ENCODE results near the gene CDH22.

The CDH22 gene

DNA sequence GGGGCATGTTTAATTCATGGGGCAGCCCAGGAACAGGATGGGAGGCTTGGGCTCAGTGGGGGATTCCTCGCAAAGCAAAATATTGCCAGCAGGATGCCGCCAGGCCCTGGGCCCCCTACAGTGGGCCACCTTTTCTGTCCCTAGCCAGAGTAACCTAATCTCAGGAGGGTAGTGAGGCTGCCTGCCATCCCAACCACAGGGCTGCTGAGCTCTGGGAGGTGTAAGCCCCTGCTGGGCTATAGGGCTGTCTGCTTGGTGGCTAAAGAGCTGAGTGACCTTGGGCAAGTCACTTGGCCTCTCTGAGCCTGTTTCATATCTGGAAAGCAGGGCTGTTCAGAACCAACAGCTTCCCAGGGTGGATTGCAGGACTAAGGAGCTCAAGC lies 35.7 kb upstream of the CDH22 start:
- TF ChIP-seq, protein P1, sequence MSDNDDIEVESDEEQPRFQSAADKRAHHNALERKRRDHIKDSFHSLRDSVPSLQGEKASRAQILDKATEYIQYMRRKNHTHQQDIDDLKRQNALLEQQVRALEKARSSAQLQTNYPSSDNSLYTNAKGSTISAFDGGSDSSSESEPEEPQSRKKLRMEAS (IDR thresholded peaks at IDR 0.05) = no peak
- TF ChIP-seq CREB1 (IDR thresholded peaks at IDR 0.05; ENCODE audit: low read depth) = no peak
- no peak for TF ChIP-seq EP300 (IDR thresholded peaks at IDR 0.05; ENCODE audit: borderline replicate concordance)
- TF ChIP-seq CEBPB (IDR thresholded peaks at IDR 0.05) = no peak
- TF ChIP-seq NFIC (IDR thresholded peaks at IDR 0.05) = no peak
- no peak for TF ChIP-seq FOXM1 (IDR thresholded peaks at IDR 0.05; ENCODE audit: borderline replicate concordance, low read depth)
- TF ChIP-seq TCF12 (IDR thresholded peaks at IDR 0.05; ENCODE audit: low read depth) = no peak
- TF ChIP-seq, protein P2, sequence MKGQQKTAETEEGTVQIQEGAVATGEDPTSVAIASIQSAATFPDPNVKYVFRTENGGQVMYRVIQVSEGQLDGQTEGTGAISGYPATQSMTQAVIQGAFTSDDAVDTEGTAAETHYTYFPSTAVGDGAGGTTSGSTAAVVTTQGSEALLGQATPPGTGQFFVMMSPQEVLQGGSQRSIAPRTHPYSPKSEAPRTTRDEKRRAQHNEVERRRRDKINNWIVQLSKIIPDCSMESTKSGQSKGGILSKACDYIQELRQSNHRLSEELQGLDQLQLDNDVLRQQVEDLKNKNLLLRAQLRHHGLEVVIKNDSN (IDR thresholded peaks at IDR 0.05) = no peak
- TF ChIP-seq YY1 (IDR thresholded peaks at IDR 0.05; ENCODE audit: low read depth) = no peak
- TF ChIP-seq TEAD4 (IDR thresholded peaks at IDR 0.05) = no peak
- TF ChIP-seq TAF1 (IDR thresholded peaks at IDR 0.05; ENCODE audit: low read depth) = no peak
- TF ChIP-seq RAD21 (IDR thresholded peaks at IDR 0.05; ENCODE audit: low read depth) = no peak
- TF ChIP-seq, protein P3, sequence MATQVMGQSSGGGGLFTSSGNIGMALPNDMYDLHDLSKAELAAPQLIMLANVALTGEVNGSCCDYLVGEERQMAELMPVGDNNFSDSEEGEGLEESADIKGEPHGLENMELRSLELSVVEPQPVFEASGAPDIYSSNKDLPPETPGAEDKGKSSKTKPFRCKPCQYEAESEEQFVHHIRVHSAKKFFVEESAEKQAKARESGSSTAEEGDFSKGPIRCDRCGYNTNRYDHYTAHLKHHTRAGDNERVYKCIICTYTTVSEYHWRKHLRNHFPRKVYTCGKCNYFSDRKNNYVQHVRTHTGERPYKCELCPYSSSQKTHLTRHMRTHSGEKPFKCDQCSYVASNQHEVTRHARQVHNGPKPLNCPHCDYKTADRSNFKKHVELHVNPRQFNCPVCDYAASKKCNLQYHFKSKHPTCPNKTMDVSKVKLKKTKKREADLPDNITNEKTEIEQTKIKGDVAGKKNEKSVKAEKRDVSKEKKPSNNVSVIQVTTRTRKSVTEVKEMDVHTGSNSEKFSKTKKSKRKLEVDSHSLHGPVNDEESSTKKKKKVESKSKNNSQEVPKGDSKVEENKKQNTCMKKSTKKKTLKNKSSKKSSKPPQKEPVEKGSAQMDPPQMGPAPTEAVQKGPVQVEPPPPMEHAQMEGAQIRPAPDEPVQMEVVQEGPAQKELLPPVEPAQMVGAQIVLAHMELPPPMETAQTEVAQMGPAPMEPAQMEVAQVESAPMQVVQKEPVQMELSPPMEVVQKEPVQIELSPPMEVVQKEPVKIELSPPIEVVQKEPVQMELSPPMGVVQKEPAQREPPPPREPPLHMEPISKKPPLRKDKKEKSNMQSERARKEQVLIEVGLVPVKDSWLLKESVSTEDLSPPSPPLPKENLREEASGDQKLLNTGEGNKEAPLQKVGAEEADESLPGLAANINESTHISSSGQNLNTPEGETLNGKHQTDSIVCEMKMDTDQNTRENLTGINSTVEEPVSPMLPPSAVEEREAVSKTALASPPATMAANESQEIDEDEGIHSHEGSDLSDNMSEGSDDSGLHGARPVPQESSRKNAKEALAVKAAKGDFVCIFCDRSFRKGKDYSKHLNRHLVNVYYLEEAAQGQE (IDR thresholded peaks at IDR 0.05; ENCODE audit: low read depth) = no peak
- TF ChIP-seq EGR1 (IDR thresholded peaks at IDR 0.05) = no peak

DNA sequence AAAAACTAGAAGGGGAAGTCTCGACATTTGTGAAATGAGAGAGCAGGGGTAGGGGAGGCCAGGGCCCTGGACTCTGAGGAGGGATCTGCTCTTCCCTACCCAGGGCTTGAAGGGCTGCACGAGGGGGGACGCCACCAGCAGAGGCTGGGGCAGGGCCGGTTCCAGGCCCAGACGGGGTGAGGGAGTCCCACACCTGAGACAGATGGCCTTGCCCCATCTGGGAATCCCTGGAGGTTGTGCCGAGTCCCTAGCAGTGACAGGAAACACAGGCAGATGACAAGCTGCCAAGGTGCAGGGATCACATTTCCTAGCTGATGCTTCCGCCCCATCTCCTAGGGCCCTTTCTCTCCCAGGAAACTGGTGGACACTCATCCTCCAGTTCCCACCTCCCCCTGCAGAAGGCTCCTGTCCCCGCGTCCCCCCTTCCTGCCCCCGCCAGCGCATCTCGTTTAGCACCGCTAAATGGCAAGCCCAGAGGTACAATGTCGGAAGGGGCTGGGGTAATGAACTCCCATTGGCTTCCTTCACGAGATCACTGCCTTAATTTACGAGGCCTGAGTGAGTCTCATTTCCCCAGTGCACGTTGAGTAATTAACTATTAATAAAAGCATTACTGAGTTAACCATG lies 35.2 kb upstream of the CDH22 start:
- TF ChIP-seq, protein P2 (IDR thresholded peaks at IDR 0.05) = no peak
- TF ChIP-seq CREB1 (IDR thresholded peaks at IDR 0.05; ENCODE audit: low read depth) (no peak), NFIC (IDR thresholded peaks at IDR 0.05) (no peak), EGR1 (IDR thresholded peaks at IDR 0.05) (no peak), ZBTB7A (IDR thresholded peaks at IDR 0.05; ENCODE audit: low read depth) (no peak), EP300 (IDR thresholded peaks at IDR 0.05; ENCODE audit: borderline replicate concordance) (no peak)
- TF ChIP-seq, protein P3 (IDR thresholded peaks at IDR 0.05; ENCODE audit: low read depth) = no peak

DNA sequence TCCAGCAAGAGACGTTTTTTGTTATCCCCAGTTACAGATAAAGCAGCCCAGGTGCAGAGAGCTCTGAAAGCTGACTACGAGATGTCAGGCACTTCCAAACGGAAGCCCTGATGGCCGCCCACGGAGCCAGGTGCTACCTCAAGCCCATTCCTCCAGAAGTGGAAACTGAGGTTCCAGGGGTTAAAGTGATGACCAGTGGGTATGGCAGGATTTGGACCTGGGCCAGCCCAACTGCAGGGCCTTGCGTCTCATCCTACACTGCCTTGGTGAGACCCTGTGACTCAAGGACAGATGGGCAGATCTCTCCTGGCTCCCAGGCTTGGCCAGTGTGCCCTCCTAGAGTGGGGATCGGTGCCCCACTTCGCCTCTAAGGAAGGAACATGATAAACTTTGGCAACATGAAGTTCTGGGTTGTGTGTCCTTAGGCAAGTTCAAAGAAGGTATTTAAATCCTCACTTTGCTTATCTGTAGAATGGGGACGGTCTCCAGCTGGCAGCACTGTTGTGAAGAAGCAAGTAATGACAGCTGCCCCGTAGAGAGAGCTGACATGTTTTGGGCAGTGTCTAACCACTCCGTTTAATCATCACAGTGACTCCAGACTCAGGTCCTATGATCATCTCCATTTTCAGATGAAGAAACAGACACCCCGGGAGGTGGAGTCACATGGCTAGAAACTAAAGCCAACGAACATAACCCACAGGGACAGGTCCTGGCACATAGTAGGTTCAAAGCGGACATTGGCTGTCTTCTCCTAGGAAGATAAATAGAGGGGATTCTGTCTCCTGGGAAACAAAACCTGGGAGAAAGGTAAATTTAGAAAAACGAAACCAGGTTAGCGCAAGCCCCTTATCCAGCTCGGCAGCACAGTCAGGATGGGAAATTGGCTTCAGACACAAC lies 34.4 kb upstream of the CDH22 start:
- TF ChIP-seq, protein P2 (IDR thresholded peaks at IDR 0.05) = no peak
- TF ChIP-seq TCF12 (IDR thresholded peaks at IDR 0.05; ENCODE audit: low read depth) (no peak), FOXM1 (IDR thresholded peaks at IDR 0.05; ENCODE audit: borderline replicate concordance, low read depth) (no peak), YY1 (IDR thresholded peaks at IDR 0.05; ENCODE audit: low read depth) (no peak), EGR1 (IDR thresholded peaks at IDR 0.05) (no peak), ZBTB7A (IDR thresholded peaks at IDR 0.05; ENCODE audit: low read depth) (no peak)

DNA sequence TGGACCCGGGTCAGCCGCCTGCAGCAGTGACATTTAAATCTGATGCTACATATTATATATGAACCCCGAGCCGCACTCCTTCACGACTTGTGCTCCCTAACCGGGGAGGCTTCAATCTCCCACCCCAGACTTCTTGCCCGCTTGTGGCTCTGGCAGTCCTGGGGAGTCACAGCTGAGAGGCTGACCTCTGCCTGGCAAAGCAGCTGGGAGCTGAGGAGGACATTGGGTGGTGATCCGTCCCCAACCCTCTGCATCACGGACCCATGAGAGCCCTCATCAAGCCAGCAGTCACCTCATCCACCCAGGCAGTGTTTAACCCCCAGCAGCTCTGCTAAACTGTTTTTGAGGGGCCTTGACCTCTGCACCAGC lies 33.7 kb upstream of the CDH22 start:
- TF ChIP-seq, protein P1 (IDR thresholded peaks at IDR 0.05) = no peak
- TF ChIP-seq, protein P3 (IDR thresholded peaks at IDR 0.05; ENCODE audit: low read depth) = no peak
- no peak for TF ChIP-seq CEBPB (IDR thresholded peaks at IDR 0.05)
